Measurements from ENCODE around the gene HSD17B3. TPM values are rescaled to one million over a fixed set of nuclear protein-coding genes. Genes with fewer than 3 reads are reported as not detected.

The HSD17B3 gene
- total and polyA plus RNA-seq, 10 of the 15 experiments (the other 5 are each of a cell fraction or from before 2014, with no cell fraction given): not detected

- TF ChIP-seq IRF3 (IDR thresholded peaks at IDR 0.05) (no peak), BCLAF1 (IDR thresholded peaks at IDR 0.05) (no peak)
Measured at GRCh38 chr9:96232539-96233241, 69.3 kb downstream of the HSD17B3 start (continued).

GRCh38 chr9:96232164-96232538, 69.8 kb downstream of the HSD17B3 start:
- Histone ChIP-seq H3K79me2 (ENCODE audit: control insufficient read depth, insufficient read depth, low read length) (no peaks in the 10 kb centered on the region), H3K27ac (ENCODE audit: control insufficient read depth, insufficient read depth) (no peak overlapping the region), H3K9me3 (replicated peaks; ENCODE audit: control insufficient read depth, insufficient read depth, low read length) (no peaks in the 10 kb centered on the region), H3K4me3 (no peak overlapping the region), H3K4me2 (ENCODE audit: control insufficient read depth, insufficient read depth) (no peak overlapping the region), H3K27me3 (replicated peaks in 1 of 2; ENCODE audit: control insufficient read depth in 2 of 2, insufficient read depth in 2 of 2, low read length in 1 of 2) (no peaks in the 10 kb centered on the region), H4K20me1 (ENCODE audit: control insufficient read depth, insufficient read depth) (no peaks in the 10 kb centered on the region), H3K9ac (ENCODE audit: control insufficient read depth, insufficient read depth, low read length) (no peak overlapping the region), H3K4me1 (ENCODE audit: control insufficient read depth, insufficient read depth, low read length) (no peaks in the 10 kb centered on the region), H2AFZ (ENCODE audit: control insufficient read depth, low read depth, low read length) (no peak overlapping the region), H3K36me3 (ENCODE audit: control insufficient read depth in 2 of 2, insufficient read depth in 2 of 2, low read length in 1 of 2) (no peaks in the 10 kb centered on the region)
- in situ Hi-C loops (cut with MboI) (no loop called here), intact Hi-C loops (cut with micrococcal nuclease; ENCODE audit: unreplicated experiment) (loop anchor here (1.0 to 10.0 kb wide), 2 partner anchors 85 to 433 kb away; no protein-coding TSS in a partner anchor)
- ChIA-PET POLR2A (no interaction called here), SMC1A (ENCODE audit: uncharacterized antibody, unreplicated experiment) (interaction anchor here (1.0 to 2.7 kb wide), 3 partner anchors 81 to 435 kb away, joined by 4 to 14 read pairs (median 5); no protein-coding TSS in a partner anchor), RAD21 (ENCODE audit: unreplicated experiment) (interaction anchor here (0.7 to 2.2 kb wide), 3 partner anchors 85 to 89 kb away, joined by 3 to 13 read pairs (median 3); no protein-coding TSS in a partner anchor), CTCF (interaction anchor here (0.6 to 4.3 kb wide), 15 partner anchors 8 to 489 kb away, joined by 3 to 62 read pairs (median 4); no protein-coding TSS in a partner anchor)
- no TSS peak for BruUV-seq (replicated peaks)
- DNase-seq (ENCODE audit: low read depth, low spot score) (no peak), ATAC-seq (no peak), FAIRE-seq (no peak)
- 41% methylated on average over 11 of the region's 11 CpGs for WGBS (ENCODE audit: insufficient coverage, insufficient replicate concordance, low lambda C conversion rate, missing lambda C conversion rate)
- TF ChIP-seq GATAD2B (conservative IDR thresholded peaks at IDR 0.05; ENCODE audit: low read depth) (no peak), LARP7 (IDR thresholded peaks at IDR 0.05) (no peak), CEBPB (IDR thresholded peaks at IDR 0.05; ENCODE audit: borderline replicate concordance in 1 of 2, low read depth in 2 of 2, low read length in 2 of 2) (no peak), PAX8 (IDR thresholded peaks at IDR 0.05) (no peak), WRNIP1 (IDR thresholded peaks at IDR 0.05; ENCODE audit: borderline replicate concordance, low read depth, low read length) (no peak), SREBF2 (IDR thresholded peaks at IDR 0.05; ENCODE audit: low read length) (no peak), IRF4 (IDR thresholded peaks at IDR 0.05; ENCODE audit: low read depth, low read length) (no peak), CBX3 (IDR thresholded peaks at IDR 0.05; ENCODE audit: borderline replicate concordance, low read depth) (no peak), POLR2A (IDR thresholded peaks at IDR 0.05; ENCODE audit: low read depth, low read length) (no peak), CUX1 (IDR thresholded peaks at IDR 0.05; ENCODE audit: insufficient replicate concordance, low read depth, low read length) (no peak), SREBF1 (IDR thresholded peaks at IDR 0.05; ENCODE audit: low read length) (no peak), SPI1 (IDR thresholded peaks at IDR 0.05; ENCODE audit: borderline replicate concordance, insufficient read depth, low read depth, low read length) (no peak)
